NB4 (cell line): Measurements from ENCODE around the gene SHH.

ENCODE experiments used
- DNase-seq: peaks from one replicate; pipeline ENCODE4 v3.0.0; 2010; ENCODE audit warnings: low read depth
- H3K4me3 ChIP-seq: one replicate; pipeline ENCODE4 v1.5.1; 2011; ENCODE audit warnings: mild to moderate bottlenecking, low read depth, low read length, moderate library complexity
- CTCF ChIP-seq: IDR thresholded peaks from one replicate; pipeline ENCODE4 v1.5.1; 2012; ENCODE audit warnings: low read depth, low read length
- MAX ChIP-seq: IDR thresholded peaks from 2 replicates; pipeline ENCODE4 v1.6.1; 2011; ENCODE audit warnings: low read depth, low read length
- MYC ChIP-seq: IDR thresholded peaks from 2 replicates; pipeline ENCODE4 v1.6.1; 2011; ENCODE audit warnings: low read depth, low read length
- POLR2A ChIP-seq: IDR thresholded peaks from 2 replicates; pipeline ENCODE4 v1.6.1; 2011; ENCODE audit warnings: mild to moderate bottlenecking; ENCODE audit not compliant: insufficient read length; ENCODE audit errors: extremely low read depth

The SHH gene

GRCh38 chr7:155755026-155755425 is 57.2 kb downstream of the SHH start:
- no peak for DNase-seq
- no peak for TF ChIP-seq MYC
- TF ChIP-seq MAX = no peak
- TF ChIP-seq POLR2A = no peak
- TF ChIP-seq CTCF = no peak
- no peak overlapping the region for H3K4me3 ChIP-seq

DNA sequence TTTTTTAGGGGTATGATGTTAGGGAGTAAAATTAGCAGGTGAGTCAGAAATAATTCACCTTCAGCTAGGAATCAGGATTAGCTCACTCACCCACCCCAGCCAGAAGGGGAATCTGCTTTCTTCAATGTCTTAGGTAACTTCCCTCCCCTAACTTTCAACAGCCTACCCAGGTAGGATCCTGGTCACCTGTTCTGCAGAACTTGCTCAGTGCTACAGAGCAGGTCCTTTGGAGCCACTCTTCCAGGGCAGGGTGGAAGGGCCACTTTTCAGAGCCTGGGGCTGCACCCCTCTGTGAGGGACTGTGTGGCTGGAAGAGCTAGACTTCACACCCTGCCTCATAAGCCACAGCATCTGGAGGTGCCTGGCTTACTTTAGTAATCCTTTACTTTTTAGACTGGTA is 58.1 kb downstream of the SHH start:
- H3K4me3 ChIP-seq = no peak overlapping the region
- no peak for DNase-seq
- TF ChIP-seq POLR2A (no peak), MYC (no peak), MAX (no peak), CTCF (no peak)

- DNase-seq = no peak
- no peak overlapping the region for H3K4me3 ChIP-seq
- TF ChIP-seq MAX = no peak
- no peak for TF ChIP-seq CTCF
- TF ChIP-seq POLR2A = no peak
- no peak for TF ChIP-seq MYC
Measured at GRCh38 chr7:155753446-155753965, 58.8 kb downstream of the SHH start.

GRCh38 chr7:155752756-155753445 is 59.4 kb downstream of the SHH start:
- H3K4me3 ChIP-seq = no peak overlapping the region
- TF ChIP-seq POLR2A = no peak
- no peak for TF ChIP-seq CTCF
- no peak for TF ChIP-seq MYC
- TF ChIP-seq MAX = no peak
- DNase-seq = no peak

DNA sequence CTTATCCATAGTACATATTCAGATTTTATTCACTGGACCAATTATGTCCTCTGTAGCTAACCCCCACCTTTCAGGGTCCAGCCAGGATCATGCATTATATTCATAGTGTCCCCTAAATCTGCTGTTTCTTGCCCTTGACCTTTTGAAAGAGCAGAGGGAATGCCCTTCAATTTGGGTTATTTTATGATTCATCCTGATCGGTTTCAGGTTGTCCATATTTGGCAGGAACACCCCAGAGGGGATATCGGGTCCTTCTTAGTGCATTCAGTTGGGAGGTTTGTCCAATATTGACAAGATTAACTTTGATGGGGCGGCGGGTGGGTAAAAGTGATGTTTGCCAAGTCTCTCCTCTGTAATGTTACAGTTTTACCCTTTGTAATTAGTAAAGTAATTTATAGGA is 60.9 kb downstream of the SHH start:
- H3K4me3 ChIP-seq = no peak overlapping the region
- no peak for TF ChIP-seq CTCF
- TF ChIP-seq POLR2A = no peak
- TF ChIP-seq MAX = no peak
- TF ChIP-seq MYC = no peak
- DNase-seq = no peak
